ENCODE data around the gene PHETA2. TPM values are rescaled to one million over a fixed set of nuclear protein-coding genes. Genes with fewer than 3 reads are reported as not detected.

PHETA2 gene
- total and polyA plus RNA-seq, 2 of the 13 experiments (the other 11 are each of a cell fraction or from before 2014, with no cell fraction given): 0.07 TPM; not detected in 1

DNA sequence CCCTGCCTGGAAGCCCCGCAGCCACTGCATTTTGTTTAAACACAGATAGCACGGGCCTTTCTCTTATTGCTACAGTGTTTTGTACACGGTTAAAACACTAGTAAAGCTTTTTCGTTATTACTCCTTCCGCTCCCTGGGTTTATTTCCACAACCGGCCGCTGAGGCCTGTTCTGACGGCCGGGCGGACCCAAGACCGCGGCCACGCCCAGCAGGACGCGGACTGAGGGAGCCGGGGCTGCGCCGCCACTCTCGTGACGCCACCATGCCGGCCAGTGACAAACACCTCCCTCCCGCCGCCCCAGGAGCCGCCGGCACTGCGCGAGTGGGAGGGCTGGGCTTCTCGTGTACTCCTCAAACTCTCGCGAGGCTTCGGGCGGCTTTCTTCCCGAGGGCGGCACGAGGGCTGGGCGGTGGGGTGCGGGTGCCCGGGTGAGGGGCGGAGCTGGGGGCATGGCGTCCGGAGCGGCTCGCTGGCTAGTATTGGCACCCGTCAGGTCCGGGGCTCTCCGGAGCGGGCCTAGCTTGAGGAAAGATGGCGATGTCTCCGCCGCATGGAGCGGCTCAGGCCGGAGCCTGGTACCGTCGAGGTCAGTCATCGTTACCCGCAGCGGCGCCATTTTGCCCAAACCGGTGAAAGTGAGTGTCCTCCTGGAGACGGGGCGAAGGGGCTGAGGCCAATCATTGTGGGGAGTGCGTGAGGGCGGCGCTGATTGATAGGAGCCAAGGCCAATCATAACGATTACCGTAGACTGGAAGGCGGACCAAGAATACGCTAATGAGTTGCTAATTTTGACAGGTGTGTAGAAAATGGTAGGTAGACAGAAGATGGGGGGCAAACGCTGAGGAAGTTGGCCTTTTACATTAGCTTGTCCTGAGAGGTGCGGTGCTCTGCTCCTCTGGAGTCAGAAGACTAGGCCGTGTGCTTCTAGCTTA, 5.5 kb downstream of the PHETA2 start, which contains the start of gene SMDT1 (continued):
- TF ChIP-seq STAG1 (CRISPR knock-in tag; IDR thresholded peaks at IDR 0.05) (no peak), SRSF9 (IDR thresholded peaks at IDR 0.05; ENCODE audit: borderline replicate concordance, insufficient read depth, low read depth, low read length, poor library complexity, severe bottlenecking) (no peak), ZNF101 (CRISPR knock-in tag; IDR thresholded peaks at IDR 0.05; ENCODE audit: borderline replicate concordance, low read depth) (no peak), BCL6 (CRISPR knock-in tag; IDR thresholded peaks at IDR 0.05) (peak; percentile 49), FOXA3 (CRISPR knock-in tag; IDR thresholded peaks at IDR 0.05) (peak; percentile 46), ZNF354B (CRISPR knock-in tag; IDR thresholded peaks at IDR 0.05) (no peak), GPN1 (CRISPR knock-in tag; IDR thresholded peaks at IDR 0.05; ENCODE audit: borderline replicate concordance) (no peak), ZNF430 (CRISPR knock-in tag; IDR thresholded peaks at IDR 0.05) (peak; percentile 83), ZNF777 (CRISPR knock-in tag; IDR thresholded peaks at IDR 0.05) (peak; percentile 95), ZNF674 (CRISPR knock-in tag; IDR thresholded peaks at IDR 0.05; ENCODE audit: low read depth) (0 out of 2 replicates have a peak, but pooled peaks have one; percentile 13), ZC3H13 (CRISPR knock-in tag; IDR thresholded peaks at IDR 0.05) (0 out of 2 replicates have a peak, but pooled peaks have one; percentile 61), TEAD3 (CRISPR knock-in tag; optimal IDR thresholded peaks at IDR 0.05; ENCODE audit: borderline replicate concordance) (no peak), ZNF878 (CRISPR knock-in tag; IDR thresholded peaks at IDR 0.05) (peak; percentile 77), KLF9 (CRISPR knock-in tag; IDR thresholded peaks at IDR 0.05; ENCODE audit: low read depth) (no peak), NCOA2 (CRISPR knock-in tag; IDR thresholded peaks at IDR 0.05) (no peak; the same call in 1 of the 2 replicates)
- TF ChIP-seq, protein P1, sequence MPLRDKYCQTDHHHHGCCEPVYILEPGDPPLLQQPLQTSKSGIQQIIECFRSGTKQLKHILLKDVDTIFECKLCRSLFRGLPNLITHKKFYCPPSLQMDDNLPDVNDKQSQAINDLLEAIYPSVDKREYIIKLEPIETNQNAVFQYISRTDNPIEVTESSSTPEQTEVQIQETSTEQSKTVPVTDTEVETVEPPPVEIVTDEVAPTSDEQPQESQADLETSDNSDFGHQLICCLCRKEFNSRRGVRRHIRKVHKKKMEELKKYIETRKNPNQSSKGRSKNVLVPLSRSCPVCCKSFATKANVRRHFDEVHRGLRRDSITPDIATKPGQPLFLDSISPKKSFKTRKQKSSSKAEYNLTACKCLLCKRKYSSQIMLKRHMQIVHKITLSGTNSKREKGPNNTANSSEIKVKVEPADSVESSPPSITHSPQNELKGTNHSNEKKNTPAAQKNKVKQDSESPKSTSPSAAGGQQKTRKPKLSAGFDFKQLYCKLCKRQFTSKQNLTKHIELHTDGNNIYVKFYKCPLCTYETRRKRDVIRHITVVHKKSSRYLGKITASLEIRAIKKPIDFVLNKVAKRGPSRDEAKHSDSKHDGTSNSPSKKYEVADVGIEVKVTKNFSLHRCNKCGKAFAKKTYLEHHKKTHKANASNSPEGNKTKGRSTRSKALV (CRISPR knock-in tag; IDR thresholded peaks at IDR 0.05): peak; percentile 85
- TF ChIP-seq, protein P2, sequence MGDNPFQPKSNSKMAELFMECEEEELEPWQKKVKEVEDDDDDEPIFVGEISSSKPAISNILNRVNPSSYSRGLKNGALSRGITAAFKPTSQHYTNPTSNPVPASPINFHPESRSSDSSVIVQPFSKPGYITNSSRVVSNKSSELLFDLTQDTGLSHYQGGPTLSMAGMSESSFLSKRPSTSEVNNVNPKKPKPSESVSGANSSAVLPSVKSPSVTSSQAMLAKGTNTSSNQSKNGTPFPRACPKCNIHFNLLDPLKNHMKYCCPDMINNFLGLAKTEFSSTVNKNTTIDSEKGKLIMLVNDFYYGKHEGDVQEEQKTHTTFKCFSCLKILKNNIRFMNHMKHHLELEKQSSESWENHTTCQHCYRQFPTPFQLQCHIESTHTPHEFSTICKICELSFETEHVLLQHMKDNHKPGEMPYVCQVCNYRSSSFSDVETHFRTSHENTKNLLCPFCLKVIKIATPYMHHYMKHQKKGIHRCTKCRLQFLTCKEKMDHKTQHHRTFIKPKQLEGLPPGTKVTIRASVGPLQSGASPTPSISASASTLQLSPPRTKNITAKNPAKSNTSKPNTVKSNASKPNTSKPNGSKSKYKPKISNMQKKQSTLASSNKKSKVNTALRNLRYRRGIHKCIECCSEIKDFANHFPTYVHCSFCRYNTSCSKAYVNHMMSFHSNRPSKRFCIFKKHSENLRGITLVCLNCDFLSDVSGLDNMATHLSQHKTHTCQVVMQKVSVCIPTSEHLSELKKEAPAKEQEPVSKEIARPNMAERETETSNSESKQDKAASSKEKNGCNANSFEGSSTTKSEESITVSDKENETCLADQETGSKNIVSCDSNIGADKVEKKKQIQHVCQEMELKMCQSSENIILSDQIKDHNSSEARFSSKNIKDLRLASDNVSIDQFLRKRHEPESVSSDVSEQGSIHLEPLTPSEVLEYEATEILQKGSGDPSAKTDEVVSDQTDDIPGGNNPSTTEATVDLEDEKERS (CRISPR knock-in tag; IDR thresholded peaks at IDR 0.05): peak; percentile 74; the same call in 1 of the 2 replicates
